Stimulated activated naive B cell treated with anti-CD40 and anti-IgM and Interleukin-4, amounts not matched to agents 10 μg/mL and 1 μg/mL and 100 μg/mL, for 72 hours (primary cell): ENCODE data around the gene CSPG5.

Experiments
- ATAC-seq, 2 donors: fragments of 150-1000 bp; cut with Tn5 transposase; replicated peaks; 2 replicates each; pipeline ENCODE4 v1.10.0; 2021; ENCODE audit warnings: moderate library complexity in 1 of 2
- DNase-seq: peaks from one replicate; pipeline ENCODE4 v3.0.0; 2021
- H3K27ac Mint-ChIP-seq: one replicate; pipeline ENCODE4 v1.8.0; 2022; ENCODE audit warnings: mild to moderate bottlenecking, mixed read lengths
- H3K27me3 Mint-ChIP-seq, 2 donors: one replicate each; pipeline ENCODE4 v1.8.0; 2022; ENCODE audit warnings: mixed read lengths in 2 of 2
- H3K36me3 Mint-ChIP-seq, 2 donors: one replicate each; pipeline ENCODE4 v1.8.0; 2022; ENCODE audit warnings: mixed read lengths in 2 of 2, mild to moderate bottlenecking in 1 of 2
- H3K4me1 Mint-ChIP-seq, 2 donors: one replicate each; pipeline ENCODE4 v1.8.0; 2022; ENCODE audit warnings: mixed read lengths in 2 of 2, mild to moderate bottlenecking in 1 of 2
- H3K4me3 Mint-ChIP-seq, 2 donors: one replicate each; pipeline ENCODE4 v1.8.0; 2022; ENCODE audit warnings: mild to moderate bottlenecking in 2 of 2, mixed read lengths in 2 of 2, moderate library complexity in 1 of 2
- H3K9me3 Mint-ChIP-seq, 2 donors: one replicate each; pipeline ENCODE4 v1.8.0; 2022; ENCODE audit warnings: mixed read lengths in 2 of 2, mild to moderate bottlenecking in 1 of 2

Gene CSPG5

DNA sequence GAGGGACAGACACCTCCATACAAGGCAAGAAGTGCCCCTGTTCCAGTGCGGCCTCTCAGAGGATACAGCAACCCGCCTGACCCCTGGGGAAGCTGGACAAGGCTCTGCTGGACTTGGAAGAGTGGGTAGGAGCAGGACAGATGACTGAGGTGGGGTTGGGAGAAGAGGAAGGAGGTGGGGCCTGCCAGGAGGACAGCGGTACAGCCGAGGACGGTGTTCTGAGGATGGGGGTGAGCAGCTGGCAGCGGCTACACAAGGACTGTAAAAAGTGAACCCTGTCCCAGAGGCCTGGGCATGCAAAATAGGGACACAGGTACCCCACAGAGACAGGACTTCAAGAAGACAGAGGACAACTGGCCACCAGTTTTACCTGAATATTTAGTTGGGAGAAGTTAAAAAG lies 41.7 kb downstream of the CSPG5 start:
- no peaks in the 10 kb centered on the region for H3K9me3 Mint-ChIP-seq
- H3K4me1 Mint-ChIP-seq, result peaks cover 0 to 5% of the 10 kb centered on the region in 2 donors
- no peak overlapping the region for H3K4me3 Mint-ChIP-seq
- no peaks in the 10 kb centered on the region for H3K27me3 Mint-ChIP-seq
- no peak overlapping the region for H3K27ac Mint-ChIP-seq
- ATAC-seq (no peak), DNase-seq (no peak)
- H3K36me3 Mint-ChIP-seq, result no peaks in the 10 kb centered on the region

DNA sequence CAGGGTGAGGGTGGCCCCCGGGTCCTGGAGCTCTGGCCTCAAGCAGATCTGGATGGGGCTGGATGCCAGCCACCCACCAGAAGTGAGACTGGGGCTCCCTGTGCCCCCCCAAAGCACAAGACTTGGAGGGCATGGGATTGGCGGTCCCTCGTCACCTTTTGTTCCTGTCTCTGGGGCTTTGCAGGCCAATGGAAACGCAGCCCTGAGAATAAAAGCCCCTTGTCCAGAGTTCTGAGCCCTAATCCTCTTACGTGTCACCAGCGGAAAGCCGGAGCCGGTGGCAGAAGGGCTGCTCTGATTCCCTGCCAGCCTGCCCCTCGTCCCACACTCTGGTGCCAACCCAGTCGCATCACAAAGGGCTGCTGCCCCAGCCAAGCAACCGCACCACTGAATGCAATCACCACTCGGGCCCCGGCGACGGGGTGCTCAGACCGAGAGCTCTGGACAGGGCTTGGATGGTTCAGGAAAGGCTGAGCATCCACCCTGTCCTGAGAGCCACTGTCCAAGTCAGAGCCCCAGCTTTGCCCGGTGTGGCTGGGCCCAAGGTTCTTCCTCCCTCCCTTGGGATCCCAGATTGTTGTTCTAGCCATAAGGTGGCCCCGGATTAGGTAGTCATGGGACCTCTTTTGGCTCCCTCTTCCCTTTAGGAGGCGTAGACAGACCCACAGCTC lies 42.3 kb downstream of the CSPG5 start:
- no peak overlapping the region for H3K27ac Mint-ChIP-seq
- no peaks in the 10 kb centered on the region for H3K36me3 Mint-ChIP-seq
- peaks cover 0 to 5% of the 10 kb centered on the region in 2 donors for H3K4me1 Mint-ChIP-seq
- no peaks in the 10 kb centered on the region for H3K9me3 Mint-ChIP-seq
- DNase-seq (no peak), ATAC-seq (no peak)
- no peaks in the 10 kb centered on the region for H3K27me3 Mint-ChIP-seq
- H3K4me3 Mint-ChIP-seq, result no peak overlapping the region

DNA sequence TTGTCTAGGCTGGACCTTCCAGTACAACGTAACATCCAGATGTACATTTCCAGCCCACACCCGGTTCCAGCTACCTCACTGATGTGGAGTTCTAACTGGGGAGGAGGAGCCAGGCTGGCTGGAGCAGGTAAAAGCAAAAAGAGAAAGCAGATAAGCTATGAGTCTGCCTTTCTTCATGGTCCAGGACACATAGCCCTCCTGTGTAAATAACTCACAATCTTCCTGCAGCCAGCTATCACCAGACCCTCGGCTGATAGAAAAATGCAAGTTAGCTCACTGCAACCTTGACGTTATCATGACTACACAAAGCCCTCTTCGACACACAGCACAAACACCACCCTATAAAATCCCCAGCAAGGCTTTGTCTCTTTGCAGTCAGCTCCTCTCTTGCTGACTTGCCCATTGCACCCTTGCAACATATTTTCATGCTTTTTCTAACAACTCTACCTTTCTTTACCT lies 44.6 kb downstream of the CSPG5 start:
- no peak overlapping the region for H3K4me3 Mint-ChIP-seq
- no peaks in the 10 kb centered on the region for H3K27me3 Mint-ChIP-seq
- DNase-seq, result no peak
- no peak for ATAC-seq
- H3K27ac Mint-ChIP-seq, result no peak overlapping the region
- no peaks in the 10 kb centered on the region for H3K36me3 Mint-ChIP-seq
- H3K4me1 Mint-ChIP-seq, result peaks cover 0 to 5% of the 10 kb centered on the region in 2 donors
- H3K9me3 Mint-ChIP-seq, result no peaks in the 10 kb centered on the region

DNA sequence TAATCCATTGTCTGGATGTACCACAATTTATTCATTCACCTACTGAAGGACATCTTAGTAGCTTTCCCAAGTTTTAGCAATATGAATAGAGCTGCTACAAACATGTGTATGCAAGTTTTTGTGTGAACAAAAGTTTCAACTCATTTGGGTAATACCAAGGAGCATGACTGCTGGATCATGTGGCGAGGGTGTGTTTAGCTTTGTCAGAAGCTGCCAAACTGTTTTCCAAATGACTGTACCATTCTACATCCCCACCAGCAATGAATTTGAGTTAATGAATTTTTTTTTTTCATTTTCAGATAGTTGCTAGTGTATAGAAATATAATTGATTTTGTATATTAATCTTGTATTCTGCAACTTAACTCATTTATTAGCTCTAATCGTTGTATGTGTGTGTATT lies 45.2 kb downstream of the CSPG5 start:
- ATAC-seq (no peak), DNase-seq (no peak)
- no peaks in the 10 kb centered on the region for H3K27me3 Mint-ChIP-seq
- no peak overlapping the region for H3K27ac Mint-ChIP-seq
- no peaks in the 10 kb centered on the region for H3K36me3 Mint-ChIP-seq
- H3K9me3 Mint-ChIP-seq, result no peaks in the 10 kb centered on the region
- H3K4me3 Mint-ChIP-seq, result no peak overlapping the region
- peaks cover 0 to 5% of the 10 kb centered on the region in 2 donors for H3K4me1 Mint-ChIP-seq

DNA sequence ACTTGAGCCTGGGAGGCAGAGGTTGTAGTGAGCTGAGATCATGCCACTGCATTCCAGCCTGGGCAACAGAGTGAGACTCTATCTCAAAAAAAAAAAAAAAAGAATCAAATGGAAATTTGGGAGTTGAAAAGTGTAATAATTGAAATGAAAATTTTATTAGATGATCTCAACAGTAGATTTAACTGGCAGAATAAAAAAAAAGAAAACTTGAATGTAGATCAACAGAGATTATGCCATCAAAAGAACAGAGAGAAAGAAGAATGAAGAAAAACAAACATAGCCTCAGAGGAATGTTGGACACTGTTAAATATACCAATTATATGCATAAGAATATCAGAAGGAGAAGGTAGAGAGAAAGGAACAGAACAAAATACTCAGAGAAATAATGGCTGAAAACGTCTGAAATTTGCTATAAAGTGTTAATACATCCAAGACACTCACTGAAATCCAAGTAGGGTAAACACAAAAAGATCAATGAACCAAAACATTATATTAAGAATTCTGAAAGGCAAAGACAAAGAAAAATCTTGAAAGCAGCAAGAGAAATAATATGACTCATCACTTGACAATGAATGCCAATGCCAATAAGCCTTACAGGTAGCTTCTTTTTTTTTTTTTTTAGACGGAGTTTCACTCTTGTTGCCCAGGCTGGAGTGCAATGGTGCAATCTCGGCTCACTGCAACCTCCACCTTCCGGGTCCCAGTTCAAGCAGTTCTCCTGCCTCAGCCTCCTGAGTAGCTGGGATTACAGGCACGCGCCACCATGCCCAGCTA lies 50.5 kb downstream of the CSPG5 start:
- DNase-seq, result no peak
- H3K27ac Mint-ChIP-seq, result no peak overlapping the region

DNA sequence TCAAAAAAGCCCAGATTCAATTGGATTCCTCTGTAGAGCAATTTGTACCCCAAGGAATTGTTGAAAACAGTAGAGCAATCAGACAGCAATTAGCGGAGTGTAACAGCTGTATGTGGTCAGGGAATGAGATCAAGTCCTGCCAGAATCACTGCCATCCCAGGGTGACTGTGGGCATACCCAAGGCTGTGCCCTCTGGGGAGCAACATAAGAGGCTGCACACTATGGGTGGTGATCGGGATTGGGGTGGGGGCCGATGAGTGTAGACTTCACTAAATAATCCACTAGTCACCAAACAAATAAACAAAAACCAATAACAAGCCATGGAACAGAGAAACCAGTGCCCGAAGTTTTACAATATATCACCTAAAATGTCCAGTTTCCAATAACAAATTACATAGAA lies 53.0 kb downstream of the CSPG5 start:
- H3K9me3 Mint-ChIP-seq, result peaks cover 4 to 5% of the 10 kb centered on the region in 2 donors
- H3K4me3 Mint-ChIP-seq, result no peak overlapping the region
- ATAC-seq (no peak), DNase-seq (no peak)
- H3K4me1 Mint-ChIP-seq, result peaks cover 8 to 17% of the 10 kb centered on the region in 2 donors
- H3K27me3 Mint-ChIP-seq, result no peaks in the 10 kb centered on the region
- peaks cover 0 to 3% of the 10 kb centered on the region in 2 donors for H3K36me3 Mint-ChIP-seq
- no peak overlapping the region for H3K27ac Mint-ChIP-seq

More for the DNA sequence above, 50.5 kb downstream of the CSPG5 start:
- Mint-ChIP-seq H3K4me1 (peaks cover 3 to 7% of the 10 kb centered on the region in 2 donors), H3K36me3 (peaks cover 0 to 3% of the 10 kb centered on the region in 2 donors), H3K9me3 (peaks cover 4 to 5% of the 10 kb centered on the region in 2 donors), H3K27me3 (no peaks in the 10 kb centered on the region), H3K4me3 (no peak overlapping the region)
- ATAC-seq, result no peak

DNA sequence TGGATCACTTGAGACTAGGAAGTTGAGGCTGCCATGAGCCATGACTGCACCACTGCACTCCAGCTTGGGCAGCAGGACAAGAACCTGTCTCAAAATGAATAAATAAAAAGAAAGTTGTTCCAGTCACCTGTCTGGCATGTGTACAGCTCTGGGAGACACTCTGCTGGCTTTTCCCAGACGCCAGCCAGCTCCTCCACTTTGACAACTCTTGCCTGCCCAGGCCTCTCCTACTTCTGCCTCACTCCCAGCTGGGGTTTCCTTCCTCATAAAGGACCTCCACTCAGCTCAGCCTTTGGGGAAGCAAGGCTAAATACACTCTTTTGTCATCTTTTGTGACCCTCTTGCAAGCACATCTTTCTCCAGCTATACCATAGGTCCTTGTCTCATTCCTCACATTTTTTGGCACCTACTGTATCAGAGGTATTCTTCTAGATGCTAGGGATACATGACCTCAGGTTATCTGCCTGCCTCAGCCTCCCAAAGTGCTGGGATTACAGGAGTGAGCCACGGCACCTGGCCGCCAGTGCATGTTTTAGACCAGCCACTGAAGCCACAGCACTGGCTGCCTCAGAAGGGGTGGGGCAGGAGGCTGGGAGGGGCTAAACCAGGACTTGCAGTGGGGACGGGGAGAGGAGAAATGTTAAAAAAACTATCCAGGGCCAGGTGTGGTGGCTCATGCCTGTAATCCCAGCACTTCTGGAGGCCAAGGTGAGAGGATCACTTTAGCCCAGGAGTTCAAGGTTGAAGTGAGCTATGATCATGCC lies 55.2 kb downstream of the CSPG5 start:
- DNase-seq (no peak), ATAC-seq (no peak)
- peaks cover 8 to 17% of the 10 kb centered on the region in 2 donors for H3K4me1 Mint-ChIP-seq
- H3K27ac Mint-ChIP-seq, result no peak overlapping the region
- no peaks in the 10 kb centered on the region for H3K27me3 Mint-ChIP-seq
- peaks cover 0 to 3% of the 10 kb centered on the region in 2 donors for H3K36me3 Mint-ChIP-seq
- peaks cover 4 to 5% of the 10 kb centered on the region in 2 donors for H3K9me3 Mint-ChIP-seq
- no peak overlapping the region for H3K4me3 Mint-ChIP-seq

DNA sequence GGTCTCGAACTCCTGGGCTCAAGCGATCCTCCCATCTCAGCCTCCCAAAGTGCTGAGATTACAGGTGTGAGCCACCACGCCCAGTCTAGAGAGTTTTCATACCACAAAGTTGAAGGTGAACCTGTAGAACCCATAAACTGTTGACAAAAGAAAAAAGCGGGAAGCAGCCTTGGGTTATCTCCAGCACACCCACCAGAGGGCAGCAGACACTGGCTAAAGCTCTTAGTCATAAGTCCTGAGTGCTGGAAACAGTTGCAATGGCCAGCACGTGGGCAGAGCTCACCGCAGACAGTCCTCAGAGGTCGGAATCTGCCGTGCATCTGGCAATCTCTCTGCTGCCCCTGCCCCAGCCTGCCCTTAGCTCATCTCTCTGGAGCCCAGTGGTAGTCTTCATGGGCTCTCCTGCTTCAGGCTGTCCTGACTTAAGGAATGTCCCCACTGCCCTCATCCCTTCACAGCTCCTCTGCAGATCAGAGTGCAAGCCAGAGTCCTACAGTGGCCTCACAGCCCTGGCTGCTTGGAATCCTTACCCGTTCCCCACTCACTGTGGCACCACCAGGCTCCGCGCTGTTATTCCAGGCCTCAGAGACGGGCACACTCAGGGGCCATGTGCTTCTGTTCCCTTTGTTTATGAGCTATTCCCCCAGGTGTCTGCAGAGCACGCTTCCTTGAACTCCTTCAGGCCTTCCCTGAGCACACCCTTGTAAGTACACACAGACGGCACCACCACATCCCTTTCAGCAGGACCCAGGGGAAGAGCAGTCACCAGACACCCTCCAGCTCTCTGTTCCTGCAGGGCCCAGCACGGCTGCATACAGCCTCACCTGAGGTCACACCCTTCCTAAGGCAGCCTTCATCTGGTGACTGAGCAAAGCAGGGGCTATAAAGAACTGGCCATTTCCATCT lies 56.3 kb downstream of the CSPG5 start:
- no peaks in the 10 kb centered on the region for H3K27me3 Mint-ChIP-seq
- no peak overlapping the region for H3K4me3 Mint-ChIP-seq
- peaks cover 8 to 17% of the 10 kb centered on the region in 2 donors for H3K4me1 Mint-ChIP-seq
- ATAC-seq, result peak; percentile 98
- no peaks in the 10 kb centered on the region for H3K36me3 Mint-ChIP-seq
- DNase-seq, result peak; percentile 73
- no peak overlapping the region for H3K27ac Mint-ChIP-seq
- H3K9me3 Mint-ChIP-seq, result no peaks in the 10 kb centered on the region

DNA sequence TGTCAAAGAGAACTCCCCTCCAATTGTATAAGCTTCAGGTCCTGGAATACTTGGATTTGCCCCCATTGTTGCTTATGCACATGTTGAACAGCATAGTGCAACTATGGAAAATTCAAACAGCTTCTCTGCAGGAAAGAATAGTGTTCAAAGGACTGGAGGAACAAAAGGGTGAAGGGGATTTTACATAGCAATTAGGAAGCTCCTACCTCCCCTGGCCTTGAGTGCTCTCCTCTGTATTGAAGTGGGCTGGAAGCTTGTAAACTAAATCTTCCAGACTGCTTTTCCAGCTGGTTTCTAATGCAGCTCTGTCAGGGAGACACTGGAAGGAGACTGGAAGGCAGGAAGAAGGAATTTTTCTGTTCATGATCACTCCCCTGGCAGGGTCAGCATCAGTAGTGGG lies 57.9 kb downstream of the CSPG5 start:
- Mint-ChIP-seq H3K36me3 (no peaks in the 10 kb centered on the region), H3K27ac (no peak overlapping the region), H3K9me3 (no peaks in the 10 kb centered on the region), H3K4me3 (no peak overlapping the region), H3K4me1 (peaks cover 6 to 14% of the 10 kb centered on the region in 2 donors), H3K27me3 (no peaks in the 10 kb centered on the region)
- ATAC-seq (no peak), DNase-seq (no peak)

DNA sequence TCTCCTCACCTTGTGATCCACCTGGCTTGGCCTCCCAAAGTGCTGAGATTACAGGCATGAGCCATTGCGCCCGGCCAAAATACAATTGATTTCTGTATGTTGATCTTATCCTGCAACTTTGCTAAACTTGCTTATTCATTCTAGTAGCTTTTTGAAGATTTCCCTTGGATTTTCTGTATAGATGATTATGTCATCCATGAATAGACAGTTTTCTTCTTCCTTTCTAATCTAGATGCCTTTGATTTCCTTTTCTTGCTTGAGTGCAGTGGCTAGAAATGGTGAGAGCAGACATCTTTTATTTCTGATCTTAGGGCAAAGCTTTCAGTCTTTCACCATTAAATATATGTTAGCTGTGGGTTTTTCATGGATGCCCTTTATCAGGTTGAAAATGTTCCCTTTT lies 60.7 kb downstream of the CSPG5 start:
- Mint-ChIP-seq H3K36me3 (peaks cover 0 to 3% of the 10 kb centered on the region in 2 donors), H3K4me1 (peaks cover 6 to 21% of the 10 kb centered on the region in 2 donors), H3K27ac (no peak overlapping the region), H3K27me3 (no peaks in the 10 kb centered on the region), H3K4me3 (no peak overlapping the region), H3K9me3 (no peaks in the 10 kb centered on the region)
- no peak for ATAC-seq
- no peak for DNase-seq

DNA sequence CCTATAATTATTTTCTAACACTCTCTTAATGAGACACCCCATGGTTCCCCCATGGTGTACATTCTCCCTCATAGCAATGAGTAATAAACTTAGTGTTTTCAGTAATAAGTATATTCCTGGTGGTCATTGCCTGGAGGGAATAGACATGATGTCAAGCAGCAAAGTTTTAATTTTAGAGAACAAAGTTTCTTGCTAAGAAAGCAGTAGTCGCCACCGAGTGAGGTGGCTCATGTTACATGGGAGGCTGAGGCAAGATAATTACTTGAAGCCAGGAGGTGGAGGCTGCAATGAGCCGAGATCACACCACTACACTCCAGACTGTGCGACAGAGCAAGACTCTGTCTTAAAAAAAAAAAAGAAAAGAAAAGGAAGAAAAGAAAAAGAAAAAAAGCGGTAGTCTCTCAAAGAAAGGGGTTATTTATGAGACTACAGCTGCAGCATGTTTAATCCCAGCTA lies 62.8 kb downstream of the CSPG5 start:
- peaks cover 0 to 3% of the 10 kb centered on the region in 2 donors for H3K36me3 Mint-ChIP-seq
- no peak for DNase-seq
- no peaks in the 10 kb centered on the region for H3K9me3 Mint-ChIP-seq
- ATAC-seq, result no peak
- H3K4me3 Mint-ChIP-seq, result no peak overlapping the region
- no peaks in the 10 kb centered on the region for H3K27me3 Mint-ChIP-seq
- no peak overlapping the region for H3K27ac Mint-ChIP-seq
- peaks cover 12 to 16% of the 10 kb centered on the region in 2 donors for H3K4me1 Mint-ChIP-seq

DNA sequence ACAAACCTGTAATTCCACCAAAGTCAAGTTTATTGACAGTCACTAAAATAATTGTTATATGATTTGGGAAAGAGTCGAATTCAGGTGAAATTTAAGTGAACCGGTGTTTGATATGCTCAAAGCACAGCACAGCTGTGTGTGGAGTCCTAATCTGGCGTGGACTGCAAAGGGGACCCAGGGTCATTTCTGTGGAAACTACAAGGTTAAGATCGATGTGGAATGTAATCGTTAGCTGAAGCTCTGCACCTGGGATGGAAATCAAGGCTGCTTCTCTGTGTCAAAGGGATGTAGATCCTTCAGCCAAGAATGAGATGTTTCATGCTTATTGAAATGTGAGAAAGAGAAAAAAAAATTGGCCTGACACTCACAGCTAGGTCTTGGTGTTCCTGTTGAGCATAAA lies 63.6 kb downstream of the CSPG5 start:
- H3K9me3 Mint-ChIP-seq, result no peaks in the 10 kb centered on the region

DNA sequence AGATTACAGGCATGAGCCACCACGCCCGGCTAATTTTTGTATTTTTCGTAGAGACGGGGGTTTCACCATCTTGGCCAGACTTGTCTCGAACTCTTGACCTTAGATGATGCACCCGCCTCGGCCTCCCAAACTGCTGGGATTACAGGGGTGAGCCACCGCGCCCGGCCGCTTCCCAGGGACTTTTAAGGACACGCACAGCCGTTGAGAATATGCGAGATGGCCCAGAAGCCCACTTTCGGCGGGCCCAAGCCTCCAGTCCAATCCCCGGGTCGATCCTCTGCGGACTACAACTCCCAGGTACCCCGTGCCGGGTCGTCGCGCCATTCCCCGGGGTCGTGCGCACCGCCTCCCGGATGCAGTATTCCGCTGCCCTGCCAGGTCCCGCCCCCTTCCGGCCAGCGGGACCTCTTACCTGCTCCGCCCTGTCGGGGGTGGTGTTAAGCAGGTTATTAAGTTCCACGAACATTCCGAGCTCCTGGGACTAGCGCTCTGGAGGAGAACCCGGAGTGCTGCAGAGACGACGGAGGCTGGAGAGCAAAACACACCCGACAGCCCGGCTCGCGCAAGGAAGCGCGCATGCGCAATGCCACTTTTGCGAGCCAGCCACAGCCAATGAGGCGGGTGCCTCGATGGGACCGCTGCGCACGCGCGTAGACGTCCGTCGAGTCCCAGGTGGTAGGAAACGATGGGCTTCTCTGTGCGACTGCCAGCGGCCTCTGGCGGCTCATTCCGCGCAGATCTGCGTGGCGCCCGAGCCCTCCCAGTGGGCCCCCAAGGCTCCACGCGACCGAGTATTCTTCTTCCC lies 65.3 kb downstream of the CSPG5 start, which contains the start of gene ELP6:
Gene ELP6 (minus strand): TSS at position 588 of the 805 bp plus-strand sequence. CDS start 122 bp downstream, at position 466.
- ATAC-seq, result peak; percentile 96 to 97
- Mint-ChIP-seq H3K36me3 (peaks cover 7 to 11% of the 10 kb centered on the region in 2 donors), H3K27me3 (no peaks in the 10 kb centered on the region), H3K27ac (peak within 1 kb of the TSS; percentile 99), H3K4me3 (peak within 1 kb of the TSS; percentile 89 to 94), H3K4me1 (peaks cover 12 to 16% of the 10 kb centered on the region in 2 donors), H3K9me3 (no peaks in the 10 kb centered on the region)
- DNase-seq, result peak; percentile 96

More for the DNA sequence above, 63.6 kb downstream of the CSPG5 start:
- Mint-ChIP-seq H3K27ac (peak overlapping the region; percentile 95), H3K27me3 (no peaks in the 10 kb centered on the region), H3K4me1 (peaks cover 12 to 16% of the 10 kb centered on the region in 2 donors), H3K36me3 (peaks cover 4 to 8% of the 10 kb centered on the region in 2 donors), H3K4me3 (peak overlapping the region; percentile 65 to 83)
- DNase-seq, result no peak
- ATAC-seq, result no peak
